Measurements from ENCODE around the gene PKMYT1.
A peak's percentile ranks its signal among the peaks of the same experiment; 100 is the strongest.

Gene PKMYT1

GRCh38 chr16:3010510-3010909 lies 30.3 kb upstream of the PKMYT1 start:
- no peaks in the 10 kb centered on the region for H3K9me3 ChIP-seq (ENCODE audit: insufficient read depth, low read depth, low read length)
- H3K4me1 ChIP-seq (ENCODE audit: insufficient read depth, low read length, poor library complexity, severe bottlenecking) = peaks cover 27% of the 10 kb centered on the region
- no peak overlapping the region for H3K4me3 ChIP-seq (ENCODE audit: low read length, poor library complexity, severe bottlenecking)
- no peaks in the 10 kb centered on the region; the same call in 1 of the 2 replicates for H3F3A ChIP-seq (ENCODE audit: low read depth)
- H3K36me3 ChIP-seq (ENCODE audit: insufficient read depth, low read length) = no peaks in the 10 kb centered on the region
- no peak overlapping the region for H2AFZ ChIP-seq (ENCODE audit: low read length)
- H3K4me2 ChIP-seq (ENCODE audit: low read depth, low read length, poor library complexity, severe bottlenecking) = no peak overlapping the region
- H3K9ac ChIP-seq (ENCODE audit: low read depth, low read length, poor library complexity, severe bottlenecking) = no peak overlapping the region
- no peaks in the 10 kb centered on the region for H3K27me3 ChIP-seq (ENCODE audit: insufficient read depth, low read length, poor library complexity, severe bottlenecking)
- H4K20me1 ChIP-seq (ENCODE audit: insufficient read depth, low read length, poor library complexity, severe bottlenecking) = no peaks in the 10 kb centered on the region
- TF ChIP-seq, protein P1, sequence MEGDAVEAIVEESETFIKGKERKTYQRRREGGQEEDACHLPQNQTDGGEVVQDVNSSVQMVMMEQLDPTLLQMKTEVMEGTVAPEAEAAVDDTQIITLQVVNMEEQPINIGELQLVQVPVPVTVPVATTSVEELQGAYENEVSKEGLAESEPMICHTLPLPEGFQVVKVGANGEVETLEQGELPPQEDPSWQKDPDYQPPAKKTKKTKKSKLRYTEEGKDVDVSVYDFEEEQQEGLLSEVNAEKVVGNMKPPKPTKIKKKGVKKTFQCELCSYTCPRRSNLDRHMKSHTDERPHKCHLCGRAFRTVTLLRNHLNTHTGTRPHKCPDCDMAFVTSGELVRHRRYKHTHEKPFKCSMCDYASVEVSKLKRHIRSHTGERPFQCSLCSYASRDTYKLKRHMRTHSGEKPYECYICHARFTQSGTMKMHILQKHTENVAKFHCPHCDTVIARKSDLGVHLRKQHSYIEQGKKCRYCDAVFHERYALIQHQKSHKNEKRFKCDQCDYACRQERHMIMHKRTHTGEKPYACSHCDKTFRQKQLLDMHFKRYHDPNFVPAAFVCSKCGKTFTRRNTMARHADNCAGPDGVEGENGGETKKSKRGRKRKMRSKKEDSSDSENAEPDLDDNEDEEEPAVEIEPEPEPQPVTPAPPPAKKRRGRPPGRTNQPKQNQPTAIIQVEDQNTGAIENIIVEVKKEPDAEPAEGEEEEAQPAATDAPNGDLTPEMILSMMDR (conservative IDR thresholded peaks at IDR 0.05; ENCODE audit: low read length) = no peak
- TF ChIP-seq EZH2phosphoT487 (IDR thresholded peaks at IDR 0.05; ENCODE audit: borderline replicate concordance) = no peak
- H3K9me2 ChIP-seq (replicated peaks; ENCODE audit: low read depth, low read length) = no peaks in the 10 kb centered on the region
- peaks cover 7% of the 10 kb centered on the region for H3K79me2 ChIP-seq (ENCODE audit: insufficient read depth, low read length)

- H3K9me3 ChIP-seq (ENCODE audit: insufficient read depth, low read depth, low read length) = no peaks in the 10 kb centered on the region
- peaks cover 7% of the 10 kb centered on the region for H3K79me2 ChIP-seq (ENCODE audit: insufficient read depth, low read length)
- H3K4me1 ChIP-seq (ENCODE audit: insufficient read depth, low read length, poor library complexity, severe bottlenecking) = peaks cover 30% of the 10 kb centered on the region
- H3K9me2 ChIP-seq (replicated peaks; ENCODE audit: low read depth, low read length) = no peaks in the 10 kb centered on the region
- TF ChIP-seq, protein P1 (conservative IDR thresholded peaks at IDR 0.05; ENCODE audit: low read length) = no peak
- TF ChIP-seq EZH2phosphoT487 (IDR thresholded peaks at IDR 0.05; ENCODE audit: borderline replicate concordance) = no peak
- H3F3A ChIP-seq (ENCODE audit: low read depth) = no peaks in the 10 kb centered on the region; the same call in 1 of the 2 replicates
- H3K4me3 ChIP-seq (ENCODE audit: low read length, poor library complexity, severe bottlenecking) = no peak overlapping the region
- no peaks in the 10 kb centered on the region for H4K20me1 ChIP-seq (ENCODE audit: insufficient read depth, low read length, poor library complexity, severe bottlenecking)
- no peaks in the 10 kb centered on the region for H3K27me3 ChIP-seq (ENCODE audit: insufficient read depth, low read length, poor library complexity, severe bottlenecking)
- H3K4me2 ChIP-seq (ENCODE audit: low read depth, low read length, poor library complexity, severe bottlenecking) = no peak overlapping the region
- no peak overlapping the region for H2AFZ ChIP-seq (ENCODE audit: low read length)
- H3K9ac ChIP-seq (ENCODE audit: low read depth, low read length, poor library complexity, severe bottlenecking) = no peak overlapping the region
- H3K36me3 ChIP-seq (ENCODE audit: insufficient read depth, low read length) = no peaks in the 10 kb centered on the region
Measured at GRCh38 chr16:3009568-3010390, 29.5 kb upstream of the PKMYT1 start.

GRCh38 chr16:3008690-3009037 lies 28.4 kb upstream of the PKMYT1 start:
- peak overlapping the region; percentile 72 for H3K4me3 ChIP-seq (ENCODE audit: low read length, poor library complexity, severe bottlenecking)

More at GRCh38 chr16:3008690-3009037, 28.4 kb upstream of the PKMYT1 start:
- Histone ChIP-seq H3K27me3 (ENCODE audit: insufficient read depth, low read length, poor library complexity, severe bottlenecking) (no peaks in the 10 kb centered on the region), H2AFZ (ENCODE audit: low read length) (no peak overlapping the region), H3K9me3 (ENCODE audit: insufficient read depth, low read depth, low read length) (no peaks in the 10 kb centered on the region), H3K9ac (ENCODE audit: low read depth, low read length, poor library complexity, severe bottlenecking) (peak overlapping the region; percentile 87), H3K79me2 (ENCODE audit: insufficient read depth, low read length) (peaks cover 7% of the 10 kb centered on the region), H3K4me1 (ENCODE audit: insufficient read depth, low read length, poor library complexity, severe bottlenecking) (peaks cover 31% of the 10 kb centered on the region), H3F3A (ENCODE audit: low read depth) (no peaks in the 10 kb centered on the region; the same call in 1 of the 2 replicates), H4K20me1 (ENCODE audit: insufficient read depth, low read length, poor library complexity, severe bottlenecking) (no peaks in the 10 kb centered on the region), H3K4me2 (ENCODE audit: low read depth, low read length, poor library complexity, severe bottlenecking) (peak overlapping the region; percentile 95), H3K9me2 (replicated peaks; ENCODE audit: low read depth, low read length) (no peaks in the 10 kb centered on the region), H3K36me3 (ENCODE audit: insufficient read depth, low read length) (no peaks in the 10 kb centered on the region)
- no peak for TF ChIP-seq EZH2phosphoT487 (IDR thresholded peaks at IDR 0.05; ENCODE audit: borderline replicate concordance)
- TF ChIP-seq, protein P1 (conservative IDR thresholded peaks at IDR 0.05; ENCODE audit: low read length) = no peak
